ENCODE results near the gene PHF14. TPM values are rescaled to one million over a fixed set of nuclear protein-coding genes. Genes with fewer than 3 reads are reported as not detected.

Gene PHF14
- total and polyA plus RNA-seq, 2 experiments from 2014 or later = 72.0 to 87.9 TPM

DNA sequence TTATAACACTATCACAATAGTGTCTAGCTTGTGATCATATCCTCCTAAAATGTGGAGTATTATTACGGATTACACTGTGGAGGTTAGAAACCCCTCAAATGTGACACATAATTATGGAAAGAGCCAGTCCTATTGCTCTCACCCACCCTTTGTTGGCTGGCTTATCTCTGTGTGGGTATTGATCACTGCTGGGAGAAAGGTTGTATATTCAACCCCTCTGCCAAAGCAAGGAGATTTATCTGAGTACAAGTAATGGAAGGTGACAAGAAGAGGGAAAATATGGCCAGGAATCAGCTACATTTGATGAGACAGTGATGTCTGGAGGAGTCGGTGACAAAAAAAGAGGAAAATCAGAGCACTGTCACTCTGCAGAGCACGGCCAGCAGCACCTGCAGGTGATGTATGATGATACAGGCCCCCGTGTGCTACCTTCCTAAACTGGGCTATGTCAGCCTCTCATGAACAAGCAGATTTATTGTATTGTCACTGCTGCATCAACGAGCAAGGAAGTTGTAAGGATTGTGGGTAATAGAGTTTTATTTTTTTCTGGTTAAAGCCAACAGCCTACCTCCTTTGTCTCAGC, 235.3 kb downstream of the PHF14 start:
- no peaks in the 10 kb centered on the region for H3K4me1 Mint-ChIP-seq
- H3K4me3 Mint-ChIP-seq = no peak overlapping the region
- Histone ChIP-seq H3K79me2 (replicated peaks; ENCODE audit: insufficient read depth) (no peaks in the 10 kb centered on the region), H3K9me2 (ENCODE audit: insufficient read depth) (no peaks in the 10 kb centered on the region), H3K27me3 (ENCODE audit: insufficient read depth) (no peaks in the 10 kb centered on the region), H3K4me2 (no peak overlapping the region), H3K36me3 (ENCODE audit: insufficient read depth) (no peaks in the 10 kb centered on the region), H4K20me1 (replicated peaks; ENCODE audit: insufficient read depth) (no peaks in the 10 kb centered on the region), H3F3A (replicated peaks; ENCODE audit: low read depth) (no peaks in the 10 kb centered on the region), H3K4me3 (no peak overlapping the region), H2AFZ (no peak overlapping the region), H3K27ac (ENCODE audit: low read depth) (no peak overlapping the region), H3K4me1 (ENCODE audit: insufficient read depth) (no peaks in the 10 kb centered on the region)
- H3K27ac Mint-ChIP-seq = no peak overlapping the region
- TF ChIP-seq NANOG (IDR thresholded peaks at IDR 0.05; ENCODE audit: borderline replicate concordance) = no peak
- TF ChIP-seq EZH2 (IDR thresholded peaks at IDR 0.05; ENCODE audit: low read depth, unreplicated experiment) = no peak
- TF ChIP-seq, protein P1, sequence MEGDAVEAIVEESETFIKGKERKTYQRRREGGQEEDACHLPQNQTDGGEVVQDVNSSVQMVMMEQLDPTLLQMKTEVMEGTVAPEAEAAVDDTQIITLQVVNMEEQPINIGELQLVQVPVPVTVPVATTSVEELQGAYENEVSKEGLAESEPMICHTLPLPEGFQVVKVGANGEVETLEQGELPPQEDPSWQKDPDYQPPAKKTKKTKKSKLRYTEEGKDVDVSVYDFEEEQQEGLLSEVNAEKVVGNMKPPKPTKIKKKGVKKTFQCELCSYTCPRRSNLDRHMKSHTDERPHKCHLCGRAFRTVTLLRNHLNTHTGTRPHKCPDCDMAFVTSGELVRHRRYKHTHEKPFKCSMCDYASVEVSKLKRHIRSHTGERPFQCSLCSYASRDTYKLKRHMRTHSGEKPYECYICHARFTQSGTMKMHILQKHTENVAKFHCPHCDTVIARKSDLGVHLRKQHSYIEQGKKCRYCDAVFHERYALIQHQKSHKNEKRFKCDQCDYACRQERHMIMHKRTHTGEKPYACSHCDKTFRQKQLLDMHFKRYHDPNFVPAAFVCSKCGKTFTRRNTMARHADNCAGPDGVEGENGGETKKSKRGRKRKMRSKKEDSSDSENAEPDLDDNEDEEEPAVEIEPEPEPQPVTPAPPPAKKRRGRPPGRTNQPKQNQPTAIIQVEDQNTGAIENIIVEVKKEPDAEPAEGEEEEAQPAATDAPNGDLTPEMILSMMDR (conservative IDR thresholded peaks at IDR 0.05; ENCODE audit: low read depth in 2 of 2) = no peak
- TF ChIP-seq JUNB (IDR thresholded peaks at IDR 0.05; ENCODE audit: unreplicated experiment) = no peak
- TF ChIP-seq, protein P2, sequence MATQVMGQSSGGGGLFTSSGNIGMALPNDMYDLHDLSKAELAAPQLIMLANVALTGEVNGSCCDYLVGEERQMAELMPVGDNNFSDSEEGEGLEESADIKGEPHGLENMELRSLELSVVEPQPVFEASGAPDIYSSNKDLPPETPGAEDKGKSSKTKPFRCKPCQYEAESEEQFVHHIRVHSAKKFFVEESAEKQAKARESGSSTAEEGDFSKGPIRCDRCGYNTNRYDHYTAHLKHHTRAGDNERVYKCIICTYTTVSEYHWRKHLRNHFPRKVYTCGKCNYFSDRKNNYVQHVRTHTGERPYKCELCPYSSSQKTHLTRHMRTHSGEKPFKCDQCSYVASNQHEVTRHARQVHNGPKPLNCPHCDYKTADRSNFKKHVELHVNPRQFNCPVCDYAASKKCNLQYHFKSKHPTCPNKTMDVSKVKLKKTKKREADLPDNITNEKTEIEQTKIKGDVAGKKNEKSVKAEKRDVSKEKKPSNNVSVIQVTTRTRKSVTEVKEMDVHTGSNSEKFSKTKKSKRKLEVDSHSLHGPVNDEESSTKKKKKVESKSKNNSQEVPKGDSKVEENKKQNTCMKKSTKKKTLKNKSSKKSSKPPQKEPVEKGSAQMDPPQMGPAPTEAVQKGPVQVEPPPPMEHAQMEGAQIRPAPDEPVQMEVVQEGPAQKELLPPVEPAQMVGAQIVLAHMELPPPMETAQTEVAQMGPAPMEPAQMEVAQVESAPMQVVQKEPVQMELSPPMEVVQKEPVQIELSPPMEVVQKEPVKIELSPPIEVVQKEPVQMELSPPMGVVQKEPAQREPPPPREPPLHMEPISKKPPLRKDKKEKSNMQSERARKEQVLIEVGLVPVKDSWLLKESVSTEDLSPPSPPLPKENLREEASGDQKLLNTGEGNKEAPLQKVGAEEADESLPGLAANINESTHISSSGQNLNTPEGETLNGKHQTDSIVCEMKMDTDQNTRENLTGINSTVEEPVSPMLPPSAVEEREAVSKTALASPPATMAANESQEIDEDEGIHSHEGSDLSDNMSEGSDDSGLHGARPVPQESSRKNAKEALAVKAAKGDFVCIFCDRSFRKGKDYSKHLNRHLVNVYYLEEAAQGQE (IDR thresholded peaks at IDR 0.05; ENCODE audit: unreplicated experiment) = no peak
- no peak for TF ChIP-seq CREB1 (CRISPR knock-in tag; IDR thresholded peaks at IDR 0.05; ENCODE audit: low read depth)
- TF ChIP-seq, protein P3, sequence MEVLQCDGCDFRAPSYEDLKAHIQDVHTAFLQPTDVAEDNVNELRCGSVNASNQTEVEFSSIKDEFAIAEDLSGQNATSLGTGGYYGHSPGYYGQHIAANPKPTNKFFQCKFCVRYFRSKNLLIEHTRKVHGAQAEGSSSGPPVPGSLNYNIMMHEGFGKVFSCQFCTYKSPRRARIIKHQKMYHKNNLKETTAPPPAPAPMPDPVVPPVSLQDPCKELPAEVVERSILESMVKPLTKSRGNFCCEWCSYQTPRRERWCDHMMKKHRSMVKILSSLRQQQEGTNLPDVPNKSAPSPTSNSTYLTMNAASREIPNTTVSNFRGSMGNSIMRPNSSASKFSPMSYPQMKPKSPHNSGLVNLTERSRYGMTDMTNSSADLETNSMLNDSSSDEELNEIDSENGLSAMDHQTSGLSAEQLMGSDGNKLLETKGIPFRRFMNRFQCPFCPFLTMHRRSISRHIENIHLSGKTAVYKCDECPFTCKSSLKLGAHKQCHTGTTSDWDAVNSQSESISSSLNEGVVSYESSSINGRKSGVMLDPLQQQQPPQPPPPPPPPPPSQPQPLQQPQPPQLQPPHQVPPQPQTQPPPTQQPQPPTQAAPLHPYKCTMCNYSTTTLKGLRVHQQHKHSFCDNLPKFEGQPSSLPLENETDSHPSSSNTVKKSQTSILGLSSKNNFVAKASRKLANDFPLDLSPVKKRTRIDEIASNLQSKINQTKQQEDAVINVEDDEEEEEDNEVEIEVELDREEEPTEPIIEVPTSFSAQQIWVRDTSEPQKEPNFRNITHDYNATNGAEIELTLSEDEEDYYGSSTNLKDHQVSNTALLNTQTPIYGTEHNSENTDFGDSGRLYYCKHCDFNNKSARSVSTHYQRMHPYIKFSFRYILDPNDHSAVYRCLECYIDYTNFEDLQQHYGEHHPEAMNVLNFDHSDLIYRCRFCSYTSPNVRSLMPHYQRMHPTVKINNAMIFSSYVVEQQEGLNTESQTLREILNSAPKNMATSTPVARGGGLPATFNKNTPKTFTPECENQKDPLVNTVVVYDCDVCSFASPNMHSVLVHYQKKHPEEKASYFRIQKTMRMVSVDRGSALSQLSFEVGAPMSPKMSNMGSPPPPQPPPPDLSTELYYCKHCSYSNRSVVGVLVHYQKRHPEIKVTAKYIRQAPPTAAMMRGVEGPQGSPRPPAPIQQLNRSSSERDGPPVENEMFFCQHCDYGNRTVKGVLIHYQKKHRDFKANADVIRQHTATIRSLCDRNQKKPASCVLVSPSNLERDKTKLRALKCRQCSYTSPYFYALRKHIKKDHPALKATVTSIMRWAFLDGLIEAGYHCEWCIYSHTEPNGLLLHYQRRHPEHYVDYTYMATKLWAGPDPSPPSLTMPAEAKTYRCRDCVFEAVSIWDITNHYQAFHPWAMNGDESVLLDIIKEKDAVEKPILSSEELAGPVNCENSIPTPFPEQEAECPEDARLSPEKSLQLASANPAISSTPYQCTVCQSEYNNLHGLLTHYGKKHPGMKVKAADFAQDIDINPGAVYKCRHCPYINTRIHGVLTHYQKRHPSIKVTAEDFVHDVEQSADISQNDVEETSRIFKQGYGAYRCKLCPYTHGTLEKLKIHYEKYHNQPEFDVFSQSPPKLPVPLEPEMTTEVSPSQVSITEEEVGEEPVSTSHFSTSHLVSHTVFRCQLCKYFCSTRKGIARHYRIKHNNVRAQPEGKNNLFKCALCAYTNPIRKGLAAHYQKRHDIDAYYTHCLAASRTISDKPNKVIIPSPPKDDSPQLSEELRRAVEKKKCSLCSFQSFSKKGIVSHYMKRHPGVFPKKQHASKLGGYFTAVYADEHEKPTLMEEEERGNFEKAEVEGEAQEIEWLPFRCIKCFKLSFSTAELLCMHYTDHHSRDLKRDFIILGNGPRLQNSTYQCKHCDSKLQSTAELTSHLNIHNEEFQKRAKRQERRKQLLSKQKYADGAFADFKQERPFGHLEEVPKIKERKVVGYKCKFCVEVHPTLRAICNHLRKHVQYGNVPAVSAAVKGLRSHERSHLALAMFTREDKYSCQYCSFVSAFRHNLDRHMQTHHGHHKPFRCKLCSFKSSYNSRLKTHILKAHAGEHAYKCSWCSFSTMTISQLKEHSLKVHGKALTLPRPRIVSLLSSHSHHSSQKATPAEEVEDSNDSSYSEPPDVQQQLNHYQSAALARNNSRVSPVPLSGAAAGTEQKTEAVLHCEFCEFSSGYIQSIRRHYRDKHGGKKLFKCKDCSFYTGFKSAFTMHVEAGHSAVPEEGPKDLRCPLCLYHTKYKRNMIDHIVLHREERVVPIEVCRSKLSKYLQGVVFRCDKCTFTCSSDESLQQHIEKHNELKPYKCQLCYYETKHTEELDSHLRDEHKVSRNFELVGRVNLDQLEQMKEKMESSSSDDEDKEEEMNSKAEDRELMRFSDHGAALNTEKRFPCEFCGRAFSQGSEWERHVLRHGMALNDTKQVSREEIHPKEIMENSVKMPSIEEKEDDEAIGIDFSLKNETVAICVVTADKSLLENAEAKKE (CRISPR knock-in tag; IDR thresholded peaks at IDR 0.05) = no peak
- TF ChIP-seq STAT1 (IDR thresholded peaks at IDR 0.05; ENCODE audit: unreplicated experiment) = no peak
- TF ChIP-seq EZH2phosphoT487 (IDR thresholded peaks at IDR 0.05; ENCODE audit: unreplicated experiment) = no peak
- TF ChIP-seq, protein P4, sequence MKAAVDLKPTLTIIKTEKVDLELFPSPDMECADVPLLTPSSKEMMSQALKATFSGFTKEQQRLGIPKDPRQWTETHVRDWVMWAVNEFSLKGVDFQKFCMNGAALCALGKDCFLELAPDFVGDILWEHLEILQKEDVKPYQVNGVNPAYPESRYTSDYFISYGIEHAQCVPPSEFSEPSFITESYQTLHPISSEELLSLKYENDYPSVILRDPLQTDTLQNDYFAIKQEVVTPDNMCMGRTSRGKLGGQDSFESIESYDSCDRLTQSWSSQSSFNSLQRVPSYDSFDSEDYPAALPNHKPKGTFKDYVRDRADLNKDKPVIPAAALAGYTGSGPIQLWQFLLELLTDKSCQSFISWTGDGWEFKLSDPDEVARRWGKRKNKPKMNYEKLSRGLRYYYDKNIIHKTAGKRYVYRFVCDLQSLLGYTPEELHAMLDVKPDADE (IDR thresholded peaks at IDR 0.05) = no peak
- TF ChIP-seq ZNF114 (CRISPR knock-in tag; IDR thresholded peaks at IDR 0.05) = no peak
- no peak for TF ChIP-seq ZNF331 (CRISPR knock-in tag; IDR thresholded peaks at IDR 0.05; ENCODE audit: low read depth)
- TF ChIP-seq POLR2AphosphoS5 (IDR thresholded peaks at IDR 0.05; ENCODE audit: low read depth) = no peak
- no peaks in the 10 kb centered on the region for H3K9me3 Mint-ChIP-seq
- H3K27me3 Mint-ChIP-seq (ENCODE audit: insufficient read depth, low read depth, poor library complexity) = no peaks in the 10 kb centered on the region
- no peaks in the 10 kb centered on the region for H3K36me3 Mint-ChIP-seq (ENCODE audit: low read depth)
- DNase-seq (ENCODE audit: low spot score) (no peak), ATAC-seq (no peak)
